ENCODE data around the gene AHNAK.
A peak's percentile ranks its signal among the peaks of the same experiment; 100 is the strongest.

AHNAK gene

GRCh38 chr11:62402226-62402959, 144.2 kb downstream of the AHNAK start:
- peak in 4 of 5 experiments; percentile 31 to 77 (median 34) for DNase-seq

GRCh38 chr11:62401811-62402210, 144.8 kb downstream of the AHNAK start:
- DNase-seq, result no peak

GRCh38 chr11:62401356-62401755, 145.2 kb downstream of the AHNAK start:
- no peak for DNase-seq

GRCh38 chr11:62400760-62401159, 145.8 kb downstream of the AHNAK start:
- DNase-seq, result no peak

GRCh38 chr11:62400281-62400680, 146.3 kb downstream of the AHNAK start:
- DNase-seq, result no peak

GRCh38 chr11:62399878-62400266, 146.7 kb downstream of the AHNAK start:
- no peak for DNase-seq

GRCh38 chr11:62399172-62399877, 147.3 kb downstream of the AHNAK start:
- no peak for DNase-seq

- DNase-seq, result no peak
These were observed 148.3 kb downstream of the AHNAK start for GRCh38 chr11:62398011-62398994.

GRCh38 chr11:62395885-62396551, 150.6 kb downstream of the AHNAK start:
- no peak for DNase-seq

GRCh38 chr11:62394825-62395538, 151.6 kb downstream of the AHNAK start:
- DNase-seq, result peak in 2 of 5 experiments; percentile 30 to 80

GRCh38 chr11:62393735-62394134, 152.9 kb downstream of the AHNAK start:
- DNase-seq, result no peak

- peak in 1 of 5 experiments; percentile 35 for DNase-seq
These were observed 153.5 kb downstream of the AHNAK start for GRCh38 chr11:62393061-62393611.

- DNase-seq, result no peak
These were observed 154.1 kb downstream of the AHNAK start for GRCh38 chr11:62392506-62392905.

- no peak for DNase-seq
These were observed 154.8 kb downstream of the AHNAK start for GRCh38 chr11:62391642-62392425.

GRCh38 chr11:62390722-62391121, 155.9 kb downstream of the AHNAK start:
- DNase-seq, result no peak

- DNase-seq, result no peak
These were observed 156.4 kb downstream of the AHNAK start for GRCh38 chr11:62390237-62390636.

GRCh38 chr11:62388999-62389398, 157.6 kb downstream of the AHNAK start:
- no peak for DNase-seq

GRCh38 chr11:62387381-62387780, 159.2 kb downstream of the AHNAK start:
- DNase-seq, result no peak

- peak in 2 of 5 experiments; percentile 16 to 80 for DNase-seq
These were observed 160.5 kb downstream of the AHNAK start for GRCh38 chr11:62386083-62386482.

- DNase-seq, result no peak
These were observed 162.8 kb downstream of the AHNAK start for GRCh38 chr11:62383822-62384221.
